ENCODE measurements around the gene CLIP3.
"Not testable (repeated sequence)": the region's sequence is repeated elsewhere in the genome, so short reads cannot be mapped to it uniquely, and the experiment has no call there.

Gene CLIP3, protein sequence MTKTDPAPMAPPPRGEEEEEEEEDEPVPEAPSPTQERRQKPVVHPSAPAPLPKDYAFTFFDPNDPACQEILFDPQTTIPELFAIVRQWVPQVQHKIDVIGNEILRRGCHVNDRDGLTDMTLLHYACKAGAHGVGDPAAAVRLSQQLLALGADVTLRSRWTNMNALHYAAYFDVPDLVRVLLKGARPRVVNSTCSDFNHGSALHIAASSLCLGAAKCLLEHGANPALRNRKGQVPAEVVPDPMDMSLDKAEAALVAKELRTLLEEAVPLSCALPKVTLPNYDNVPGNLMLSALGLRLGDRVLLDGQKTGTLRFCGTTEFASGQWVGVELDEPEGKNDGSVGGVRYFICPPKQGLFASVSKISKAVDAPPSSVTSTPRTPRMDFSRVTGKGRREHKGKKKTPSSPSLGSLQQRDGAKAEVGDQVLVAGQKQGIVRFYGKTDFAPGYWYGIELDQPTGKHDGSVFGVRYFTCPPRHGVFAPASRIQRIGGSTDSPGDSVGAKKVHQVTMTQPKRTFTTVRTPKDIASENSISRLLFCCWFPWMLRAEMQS

GRCh38 chr19:36032251-36033104, at the start of gene CLIP3:
Gene CLIP3 (minus strand): TSS chr19:36032873. CDS start chr19:36032357, 516 bp downstream.
- peak in 1 of 3 donors; percentile 30 for DNase-seq (ENCODE audit: low read depth in 3 of 3)

DNA sequence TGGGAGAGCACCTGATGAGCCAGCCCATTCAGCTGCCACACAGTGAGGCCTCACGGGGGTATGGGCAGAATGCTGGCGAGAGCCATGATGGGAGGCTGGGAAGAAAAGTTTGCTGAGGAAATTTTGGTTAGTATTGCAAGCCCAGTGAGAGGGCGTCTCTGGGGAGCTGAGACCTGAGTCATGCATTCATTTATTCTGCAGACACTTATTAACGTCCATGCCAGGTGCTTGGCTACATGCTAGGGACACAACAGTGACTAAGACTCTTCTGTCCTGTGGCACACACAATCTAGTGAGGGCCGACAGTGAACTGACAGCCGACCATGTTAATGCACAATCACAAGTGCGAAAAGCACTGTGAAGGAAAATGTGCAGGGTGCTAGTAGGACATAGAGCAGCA, 49.2 kb upstream of the CLIP3 start:
- no peak for DNase-seq (ENCODE audit: low read depth in 3 of 3)

- no peak for DNase-seq (ENCODE audit: low read depth in 3 of 3)
These were observed 48.7 kb upstream of the CLIP3 start for GRCh38 chr19:36081385-36081784.

- DNase-seq (ENCODE audit: low read depth in 3 of 3) = no peak
These were observed 46.8 kb upstream of the CLIP3 start for GRCh38 chr19:36079389-36079945.

- no peak for DNase-seq (ENCODE audit: low read depth in 3 of 3)
These were observed 40.6 kb upstream of the CLIP3 start for GRCh38 chr19:36073121-36073876.

GRCh38 chr19:36072081-36072480, 39.4 kb upstream of the CLIP3 start:
- no peak for DNase-seq (ENCODE audit: low read depth in 3 of 3)

GRCh38 chr19:36068810-36069499, 36.3 kb upstream of the CLIP3 start:
- DNase-seq (ENCODE audit: low read depth in 3 of 3) = not testable (repeated sequence)

- no peak for DNase-seq (ENCODE audit: low read depth in 3 of 3)
These were observed 35.0 kb upstream of the CLIP3 start for GRCh38 chr19:36067681-36068080.

- DNase-seq (ENCODE audit: low read depth in 3 of 3) = no peak
These were observed 32.2 kb upstream of the CLIP3 start for GRCh38 chr19:36064826-36065225.

DNA sequence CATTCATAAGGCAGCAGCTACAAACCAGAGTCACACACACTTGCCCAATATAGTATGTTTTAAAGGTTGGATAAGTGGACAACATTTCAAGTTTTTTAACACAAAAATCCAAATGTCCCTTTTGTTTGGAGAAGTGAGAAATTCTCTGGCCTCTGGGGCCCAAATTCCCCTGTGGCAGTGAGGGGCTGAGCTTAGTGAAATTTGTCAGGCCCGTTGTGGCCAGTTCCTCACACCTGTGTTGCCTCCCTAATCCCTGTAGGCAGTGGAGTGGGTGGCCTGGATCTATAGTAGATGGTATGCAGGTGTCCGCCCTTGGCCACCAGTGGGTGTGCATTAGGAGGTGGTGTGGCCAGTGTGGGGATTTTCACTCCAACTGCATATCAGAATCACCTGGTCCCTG, 28.7 kb upstream of the CLIP3 start:
- DNase-seq (ENCODE audit: low read depth in 3 of 3) = no peak

GRCh38 chr19:36060430-36060829, 27.8 kb upstream of the CLIP3 start:
- DNase-seq (ENCODE audit: low read depth in 3 of 3) = no peak

GRCh38 chr19:36059180-36059910, 26.7 kb upstream of the CLIP3 start:
- no peak for DNase-seq (ENCODE audit: low read depth in 3 of 3)

GRCh38 chr19:36058481-36059179, 26.0 kb upstream of the CLIP3 start:
- DNase-seq (ENCODE audit: low read depth in 3 of 3) = no peak

GRCh38 chr19:36054733-36055686, 22.3 kb upstream of the CLIP3 start, which contains the start of gene WDR62:
Gene WDR62 (plus strand): TSS chr19:36054897. CDS start chr19:36054972, 75 bp downstream.
- peak; percentile 90 to 94 (median 92) for DNase-seq (ENCODE audit: low read depth in 3 of 3)

- peak; percentile 99 for DNase-seq (ENCODE audit: low read depth in 3 of 3)
These were observed 21.6 kb upstream of the CLIP3 start, which contains the start of gene THAP8 for GRCh38 chr19:36054119-36054732. Gene THAP8 (minus strand): TSS chr19:36054285. CDS start chr19:36054217, 68 bp downstream.

DNA sequence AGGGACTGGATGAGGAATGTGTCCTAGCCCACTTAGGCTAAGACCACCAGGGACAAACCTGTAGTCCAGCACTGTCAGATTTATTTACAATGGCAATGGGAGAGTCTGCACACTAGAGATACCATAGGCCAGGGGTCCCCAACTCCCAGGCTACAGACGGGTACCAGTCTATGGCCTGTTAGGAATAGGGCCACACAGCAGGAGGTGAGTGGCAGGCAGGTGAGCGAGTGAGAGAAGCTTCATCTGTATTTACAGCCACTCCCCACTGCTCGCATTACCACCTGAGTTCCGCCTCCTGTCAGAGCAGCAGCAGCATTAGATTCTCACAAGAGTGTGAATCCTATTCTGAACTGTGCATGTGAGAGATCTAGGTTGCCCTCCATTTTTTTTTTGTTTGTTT, 19.0 kb upstream of the CLIP3 start:
- DNase-seq (ENCODE audit: low read depth in 3 of 3) = no peak

DNA sequence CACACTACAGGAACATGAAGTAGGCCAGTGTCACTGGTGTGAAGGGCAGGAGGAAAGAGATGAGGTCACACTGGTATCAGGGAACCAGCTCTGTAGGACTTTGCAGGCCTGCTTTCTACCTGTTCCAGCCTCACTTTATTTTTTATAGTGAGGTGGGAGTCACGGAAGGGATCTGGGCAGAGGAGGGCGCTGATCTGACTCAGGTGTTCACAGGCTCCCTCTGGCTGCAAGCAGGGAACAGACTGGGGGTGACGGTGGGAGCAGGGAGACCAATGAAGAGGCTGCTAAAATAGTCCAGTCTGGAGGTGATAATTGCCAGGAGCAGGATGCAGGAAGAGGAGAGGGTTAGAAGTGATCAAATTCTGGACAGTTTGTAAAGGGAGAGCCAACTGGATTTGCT, 18.6 kb upstream of the CLIP3 start:
- DNase-seq (ENCODE audit: low read depth in 3 of 3) = no peak
